ENCODE results near the gene PCBP3.

The PCBP3 gene

DNA sequence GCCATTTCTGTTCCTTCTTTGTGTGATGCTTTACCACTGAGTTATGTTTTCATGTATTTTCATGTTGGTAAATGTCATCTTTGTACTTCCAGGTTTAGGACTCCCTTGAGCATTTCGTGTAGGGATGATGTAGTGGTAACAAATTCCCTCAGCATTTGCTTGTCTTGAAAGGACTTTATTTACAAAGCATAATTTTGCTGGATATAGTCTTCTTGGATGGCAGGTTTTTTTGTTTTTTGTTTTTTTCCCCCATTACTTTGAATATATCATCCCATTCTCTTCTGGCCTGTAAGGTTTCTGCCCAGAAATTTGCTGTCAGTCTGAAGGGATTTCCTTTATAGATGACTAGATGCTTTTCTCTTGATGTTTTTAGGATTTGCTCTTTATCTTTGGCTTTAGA lies 133.4 kb downstream of the PCBP3 start:
- in situ Hi-C loops (cut with HindIII; ENCODE audit: low sequenced_read_pairs): no loop called here

- in situ Hi-C loops (cut with HindIII; ENCODE audit: low sequenced_read_pairs): no loop called here
These were observed 135.2 kb downstream of the PCBP3 start for GRCh38 chr21:45778686-45779085.

GRCh38 chr21:45779226-45779625 lies 135.7 kb downstream of the PCBP3 start:
- in situ Hi-C loops (cut with HindIII; ENCODE audit: low sequenced_read_pairs): no loop called here

- in situ Hi-C loops (cut with HindIII; ENCODE audit: low sequenced_read_pairs): no loop called here
These were observed 137.1 kb downstream of the PCBP3 start for GRCh38 chr21:45780647-45781046.

GRCh38 chr21:45781741-45782140 lies 138.2 kb downstream of the PCBP3 start:
- in situ Hi-C loops (cut with HindIII; ENCODE audit: low sequenced_read_pairs): no loop called here

- in situ Hi-C loops (cut with HindIII; ENCODE audit: low sequenced_read_pairs): no loop called here
These were observed 143.1 kb downstream of the PCBP3 start for GRCh38 chr21:45786660-45787059.

GRCh38 chr21:45787371-45787770 lies 143.8 kb downstream of the PCBP3 start:
- in situ Hi-C loops (cut with HindIII; ENCODE audit: low sequenced_read_pairs): no loop called here

- in situ Hi-C loops (cut with HindIII; ENCODE audit: low sequenced_read_pairs): no loop called here
These were observed 144.7 kb downstream of the PCBP3 start for GRCh38 chr21:45788198-45788597.

DNA sequence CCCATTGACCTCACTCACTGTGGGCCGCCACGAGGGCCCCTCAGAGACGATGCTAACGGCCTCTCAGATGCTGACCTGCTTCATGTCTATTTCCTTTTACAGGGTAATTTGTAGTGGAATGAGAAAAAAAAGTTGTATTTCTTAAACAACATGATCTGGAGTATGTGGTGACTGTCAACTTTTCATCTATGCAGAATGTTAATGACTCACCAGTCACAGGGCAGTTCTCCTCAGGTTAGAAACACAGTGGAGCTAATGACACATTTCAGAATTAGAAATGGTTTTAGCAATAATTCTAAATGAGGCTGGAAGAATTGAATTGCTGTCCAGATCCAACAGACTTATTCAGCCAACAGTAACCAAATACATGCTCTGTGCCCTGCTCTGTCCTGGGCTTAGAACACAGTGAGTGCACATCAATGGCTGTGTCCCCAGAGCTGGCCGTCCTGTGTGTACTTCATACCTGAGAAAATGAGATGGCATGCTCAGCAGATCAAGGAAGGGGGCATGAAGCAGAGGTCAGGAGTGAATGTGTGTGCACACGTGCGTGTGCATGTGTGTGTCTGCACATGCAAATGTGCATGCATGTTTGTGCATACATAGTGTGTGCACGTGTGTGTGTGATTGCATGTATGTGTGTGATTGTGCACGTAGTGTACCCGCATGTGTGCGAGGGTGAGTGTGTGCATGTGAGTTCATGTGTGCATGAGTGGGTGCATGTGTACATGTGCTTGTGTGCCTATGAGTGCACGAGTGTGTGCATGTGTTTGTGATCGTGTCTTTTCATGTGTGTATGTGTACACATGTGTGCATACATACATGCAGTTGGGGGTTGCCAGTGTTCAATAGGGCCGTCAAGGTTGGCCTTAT lies 145.3 kb downstream of the PCBP3 start:
- in situ Hi-C loops (cut with HindIII; ENCODE audit: low sequenced_read_pairs): no loop called here

GRCh38 chr21:45790427-45790826 lies 146.9 kb downstream of the PCBP3 start:
- in situ Hi-C loops (cut with HindIII; ENCODE audit: low sequenced_read_pairs): no loop called here

DNA sequence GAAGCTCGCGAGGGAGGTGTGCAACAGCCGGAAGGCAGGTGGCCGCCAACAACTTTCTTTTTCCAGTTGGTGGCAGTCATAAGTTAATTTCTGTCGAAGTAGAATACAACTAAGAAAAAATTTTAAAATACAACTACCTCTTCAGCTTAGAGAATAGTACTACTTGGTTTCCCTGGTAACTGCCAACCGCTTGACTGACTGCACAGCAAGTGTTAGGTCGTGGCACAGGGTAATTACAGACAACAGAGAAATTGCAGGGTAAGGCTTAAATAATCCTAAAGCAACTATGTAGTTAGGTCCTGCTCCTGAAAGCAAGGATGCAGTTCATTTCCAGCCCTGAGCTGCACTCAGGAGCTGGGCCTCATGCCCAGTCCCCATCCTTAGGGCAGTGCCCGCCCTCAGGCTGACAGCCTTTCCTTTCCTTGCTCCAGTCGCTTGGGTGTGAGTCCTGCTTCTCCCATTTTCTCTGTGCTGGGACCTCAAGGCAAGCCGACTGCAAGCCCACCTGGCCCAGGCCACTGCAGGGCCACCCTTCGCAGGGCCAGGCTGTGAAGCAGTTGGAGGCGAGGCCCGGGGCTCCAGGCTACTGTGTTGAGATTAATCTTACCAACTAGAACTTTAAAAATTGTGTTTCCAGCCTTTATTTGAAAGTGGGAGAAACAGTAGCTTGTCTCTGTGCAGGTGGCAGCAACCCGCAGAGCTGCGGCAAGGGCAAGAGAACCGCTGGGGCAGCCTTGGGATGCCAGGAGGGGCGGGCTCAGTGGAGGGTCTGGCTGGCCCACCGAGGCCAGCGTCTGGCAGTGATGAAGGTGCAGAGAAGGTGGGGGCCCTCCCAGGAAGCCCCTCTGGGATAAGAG lies 148.3 kb downstream of the PCBP3 start:
- in situ Hi-C loops (cut with HindIII; ENCODE audit: low sequenced_read_pairs): no loop called here

DNA sequence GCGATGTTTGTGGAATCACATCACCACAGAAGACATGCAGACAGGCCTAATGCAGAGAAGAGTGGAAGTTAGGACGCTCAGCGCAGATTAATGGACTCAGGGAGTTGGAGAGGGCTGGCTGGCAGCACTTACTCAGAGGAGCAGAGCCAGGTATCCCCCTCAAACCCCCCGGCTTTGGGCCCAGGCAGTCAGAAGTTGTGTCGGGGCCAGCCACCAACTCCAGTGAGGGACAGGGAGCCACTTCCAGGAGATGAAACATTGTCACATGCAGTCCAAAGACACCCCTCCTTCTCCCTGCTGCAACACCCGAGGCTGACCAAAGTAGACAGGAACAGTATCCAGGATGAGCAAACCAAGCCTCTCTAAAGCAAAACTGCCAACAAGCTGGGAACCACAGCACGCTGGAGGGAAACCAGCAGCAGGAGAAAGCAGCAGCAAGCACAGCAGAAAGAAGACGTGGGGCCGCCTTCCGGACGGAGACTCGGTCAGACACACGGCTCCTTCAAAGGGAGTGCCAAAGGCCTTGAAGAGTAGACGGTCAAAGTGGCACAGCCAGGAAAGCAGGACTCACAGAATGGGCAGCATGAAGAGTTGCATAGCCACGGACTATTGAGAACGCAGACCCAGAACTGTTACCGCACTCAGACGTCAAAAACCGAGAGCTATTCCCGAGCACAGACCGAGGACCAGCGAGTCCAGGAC lies 149.3 kb downstream of the PCBP3 start:
- in situ Hi-C loops (cut with HindIII; ENCODE audit: low sequenced_read_pairs): no loop called here

GRCh38 chr21:45794027-45794426 lies 150.5 kb downstream of the PCBP3 start:
- in situ Hi-C loops (cut with HindIII; ENCODE audit: low sequenced_read_pairs): no loop called here

DNA sequence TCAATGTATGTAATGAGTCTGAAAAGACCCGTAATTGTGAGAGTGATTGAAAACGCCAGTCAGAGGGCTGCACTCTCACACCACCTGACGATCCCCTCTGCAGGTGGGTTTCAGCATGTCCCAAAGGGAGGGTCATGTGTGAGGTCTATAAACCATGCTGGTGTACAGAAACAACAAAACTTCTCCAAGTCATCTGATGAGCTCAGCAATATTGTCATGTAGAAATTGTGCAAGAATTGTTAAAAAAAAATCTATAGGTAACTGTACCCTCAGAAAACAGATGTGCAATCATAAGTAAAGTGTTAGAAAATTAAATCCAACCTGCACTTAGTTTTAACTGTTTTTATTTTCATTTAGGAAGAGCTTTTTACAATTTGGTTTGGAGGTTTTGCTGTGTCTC lies 152.5 kb downstream of the PCBP3 start:
- in situ Hi-C loops (cut with HindIII; ENCODE audit: low sequenced_read_pairs): no loop called here

- in situ Hi-C loops (cut with HindIII; ENCODE audit: low sequenced_read_pairs): no loop called here
These were observed 153.8 kb downstream of the PCBP3 start for GRCh38 chr21:45797338-45797737.

DNA sequence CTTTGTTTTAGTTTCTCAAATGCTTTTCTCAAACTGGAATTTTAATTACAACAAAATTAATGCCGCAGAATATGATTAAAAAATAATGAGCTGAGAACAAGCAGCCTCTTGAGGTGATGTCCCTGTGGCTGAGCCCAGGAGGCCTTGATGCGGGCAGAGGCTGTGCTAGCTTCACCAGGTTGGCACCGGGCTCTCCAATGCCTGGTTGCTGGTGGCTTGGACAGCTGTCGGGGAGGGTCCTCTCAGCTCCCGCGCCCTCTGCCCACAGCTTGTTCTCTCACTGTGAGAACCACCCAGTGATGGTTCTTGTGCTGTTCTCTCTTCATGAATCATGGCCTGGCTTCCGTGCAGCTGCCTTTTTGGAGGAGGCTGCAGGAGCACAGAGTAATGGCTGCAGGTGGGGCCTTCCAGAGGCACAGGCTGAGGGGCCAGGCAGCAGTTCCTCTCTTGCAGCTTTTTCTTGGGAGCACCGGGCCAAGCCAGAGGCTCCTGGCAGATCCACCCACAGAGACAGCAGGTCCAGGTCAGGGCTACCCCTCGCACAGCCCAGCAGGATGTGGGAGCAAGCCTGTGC lies 156.3 kb downstream of the PCBP3 start:
- in situ Hi-C loops (cut with HindIII; ENCODE audit: low sequenced_read_pairs): no loop called here

DNA sequence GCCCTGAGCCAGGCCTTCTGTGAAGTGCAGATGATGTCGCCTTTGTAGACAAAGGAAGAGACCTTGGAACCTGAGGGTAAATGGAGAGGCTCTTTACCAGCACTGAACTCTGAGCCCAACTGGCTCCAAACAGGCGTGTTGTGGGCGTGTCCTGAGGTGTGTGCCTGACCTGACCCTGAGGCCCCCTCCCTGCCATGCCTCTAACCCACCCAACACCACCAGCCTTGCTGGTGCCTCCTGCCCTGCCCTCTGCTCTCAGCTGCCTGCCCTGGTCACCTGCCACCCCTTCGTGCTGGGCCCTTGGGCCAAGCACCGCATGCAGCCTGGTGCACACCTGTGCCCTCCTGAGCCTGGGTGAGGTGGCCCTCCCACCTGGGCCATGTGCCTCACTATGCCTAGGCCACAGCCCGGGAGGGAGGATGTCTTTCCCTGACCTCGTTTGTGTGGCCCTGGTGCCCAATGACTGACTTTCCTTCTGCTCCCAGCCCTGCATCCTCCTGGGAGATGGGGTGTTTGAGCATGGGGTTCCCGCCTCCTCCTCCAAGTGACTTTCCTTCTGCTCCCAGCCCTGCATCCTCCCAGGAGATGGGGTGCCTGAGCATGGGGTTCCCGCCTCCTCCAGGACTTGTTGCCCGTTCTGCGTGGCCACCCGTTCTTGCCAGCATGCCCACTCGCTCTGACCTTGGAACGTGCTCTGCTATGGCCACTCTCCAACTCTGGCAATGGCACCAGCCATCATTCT lies 157.0 kb downstream of the PCBP3 start:
- in situ Hi-C loops (cut with HindIII; ENCODE audit: low sequenced_read_pairs): no loop called here

- in situ Hi-C loops (cut with HindIII; ENCODE audit: low sequenced_read_pairs): no loop called here
These were observed 157.8 kb downstream of the PCBP3 start for GRCh38 chr21:45801129-45801964.

DNA sequence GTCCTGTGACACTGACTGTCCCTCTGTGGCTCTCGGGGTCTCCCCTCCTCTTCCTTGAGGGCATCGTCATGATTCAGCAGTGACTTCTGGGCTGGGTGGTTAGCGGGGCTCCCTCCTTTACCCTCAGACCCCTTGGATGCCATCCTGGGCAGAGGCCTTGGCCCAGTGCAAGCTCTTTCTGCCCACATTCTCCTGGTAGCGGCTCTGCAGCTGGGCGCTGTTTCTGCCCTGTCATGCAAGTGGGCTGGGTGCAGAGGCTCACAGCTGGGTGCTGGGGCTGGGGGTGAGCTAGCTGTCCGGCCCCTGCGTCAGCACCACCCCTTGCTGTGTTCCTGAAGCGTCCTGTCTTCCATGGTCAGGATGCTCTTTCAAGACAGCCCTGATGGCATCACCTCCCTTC lies 158.5 kb downstream of the PCBP3 start:
- in situ Hi-C loops (cut with HindIII; ENCODE audit: low sequenced_read_pairs): no loop called here

Data from endothelial cell of hepatic sinusoid (primary cell).